Measurements from ENCODE around the gene SETD3.

SETD3 gene

DNA sequence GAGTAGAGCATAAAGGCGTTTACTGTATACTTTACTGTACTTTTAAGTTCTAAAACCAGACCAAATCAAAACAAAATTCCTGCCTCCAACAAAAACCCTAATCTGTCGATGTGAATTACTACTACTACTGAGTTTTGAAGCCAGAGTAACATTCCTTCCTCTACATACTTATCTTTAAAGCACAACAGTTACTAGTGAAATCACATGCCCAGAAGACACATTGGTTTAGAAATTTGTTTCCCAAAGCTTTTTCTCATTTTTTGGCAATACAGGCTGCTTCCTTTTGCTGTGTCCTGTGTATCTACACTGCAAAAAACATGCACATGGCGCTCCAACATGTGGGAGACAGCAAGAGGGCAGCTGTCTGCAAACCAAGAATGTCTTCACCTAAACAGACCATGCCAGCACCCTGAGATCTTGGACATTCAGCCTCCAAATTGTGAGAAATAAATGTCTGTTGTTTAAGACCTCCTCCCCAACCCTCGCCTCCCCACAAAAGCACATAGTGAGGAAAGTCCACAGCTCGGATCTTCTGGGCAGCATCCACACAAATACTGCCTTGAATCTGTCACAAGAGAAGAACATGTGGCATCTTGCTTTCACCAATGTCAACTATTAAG lies 21.1 kb downstream of the SETD3 start:
- DNase-seq (ENCODE audit: low read depth), result no peak

DNA sequence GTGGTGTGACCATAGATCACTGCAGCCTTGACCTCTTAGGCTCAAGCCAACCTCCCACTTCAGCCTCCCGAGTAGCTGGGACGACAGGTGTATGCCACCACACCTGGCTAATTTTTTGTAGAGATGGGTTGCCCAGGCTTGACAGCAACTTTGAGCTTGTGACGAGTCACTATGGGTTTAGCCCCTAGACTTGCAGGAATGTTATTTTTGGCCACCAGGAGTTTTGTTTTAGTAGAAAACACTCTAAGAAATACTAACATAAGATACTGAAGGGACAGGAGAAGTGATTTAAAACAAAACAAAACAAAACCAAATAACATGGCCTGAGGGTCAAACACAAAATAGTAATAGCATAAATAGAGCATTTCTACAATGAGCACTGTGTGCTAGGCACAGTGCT lies 26.4 kb downstream of the SETD3 start:
- no peak for DNase-seq (ENCODE audit: low read depth)

DNA sequence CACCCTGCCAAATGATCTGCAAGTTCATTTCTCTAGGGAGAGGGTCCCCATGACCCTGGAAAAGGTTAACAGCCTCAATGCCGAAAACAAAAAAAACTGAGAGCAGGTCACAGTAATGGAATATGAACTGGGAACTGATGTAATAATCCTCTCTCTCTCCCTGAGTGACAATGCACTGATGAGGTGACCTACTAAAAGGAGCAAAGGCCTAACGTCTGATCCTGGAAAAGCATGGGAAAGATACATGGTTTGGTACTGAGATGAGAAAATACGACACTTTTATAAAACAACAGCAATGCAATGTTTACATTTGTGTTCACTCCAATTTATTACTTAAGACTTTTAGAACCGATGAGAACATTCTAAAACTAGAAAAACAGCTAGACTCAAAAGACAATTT lies 27.7 kb downstream of the SETD3 start:
- no peak for DNase-seq (ENCODE audit: low read depth)

DNA sequence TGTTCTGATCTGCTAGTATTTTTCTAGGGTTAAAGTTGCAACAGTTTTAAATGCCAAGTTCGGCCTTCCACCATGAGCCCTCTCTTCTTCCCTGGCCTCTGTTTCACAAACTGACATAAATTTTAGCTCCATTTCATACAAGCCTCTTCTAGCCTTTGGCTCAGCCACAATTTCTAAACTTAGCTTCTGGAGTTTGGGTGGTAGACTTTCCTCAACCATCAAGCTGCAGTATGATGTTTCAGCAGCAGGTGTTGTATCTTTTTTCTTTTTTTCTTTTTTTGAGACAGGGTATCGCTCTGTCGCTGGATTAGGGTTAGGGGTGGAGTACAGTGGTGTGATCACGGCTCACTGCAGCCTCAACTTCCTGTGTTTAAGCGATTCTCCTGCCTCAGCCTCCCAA lies 29.4 kb downstream of the SETD3 start:
- DNase-seq (ENCODE audit: low read depth), result no peak

DNA sequence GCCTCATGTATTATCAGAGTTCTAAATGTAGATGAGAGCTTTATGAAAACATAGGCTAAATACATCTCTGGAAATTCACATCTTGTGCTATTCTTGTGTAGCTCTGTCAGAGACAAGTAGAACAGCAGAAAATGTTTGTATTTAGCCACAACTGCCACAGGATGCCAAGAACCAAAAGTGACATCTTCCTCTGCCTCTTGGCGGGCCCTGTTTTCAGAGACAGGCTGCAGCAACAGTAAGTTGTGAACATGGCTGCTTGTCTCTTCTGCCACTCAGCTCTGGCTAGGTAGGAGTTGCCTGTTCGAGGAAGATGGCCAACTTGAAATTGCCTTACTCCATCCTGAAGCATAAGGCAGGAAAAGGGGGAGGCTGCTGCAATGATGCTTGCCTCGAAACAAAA lies 30.4 kb downstream of the SETD3 start:
- no peak for DNase-seq (ENCODE audit: low read depth)

- DNase-seq (ENCODE audit: low read depth), result no peak
Observed at GRCh38 chr14:99447739-99448138, 32.9 kb downstream of the SETD3 start.

- no peak for DNase-seq (ENCODE audit: low read depth)
Observed at GRCh38 chr14:99445931-99446330, 34.7 kb downstream of the SETD3 start.

GRCh38 chr14:99441918-99442317 lies 38.7 kb downstream of the SETD3 start:
- no peak for DNase-seq (ENCODE audit: low read depth)

GRCh38 chr14:99441157-99441870 lies 39.3 kb downstream of the SETD3 start:
- DNase-seq (ENCODE audit: low read depth), result no peak

- no peak for DNase-seq (ENCODE audit: low read depth)
Observed at GRCh38 chr14:99440278-99440677, 40.4 kb downstream of the SETD3 start.

DNA sequence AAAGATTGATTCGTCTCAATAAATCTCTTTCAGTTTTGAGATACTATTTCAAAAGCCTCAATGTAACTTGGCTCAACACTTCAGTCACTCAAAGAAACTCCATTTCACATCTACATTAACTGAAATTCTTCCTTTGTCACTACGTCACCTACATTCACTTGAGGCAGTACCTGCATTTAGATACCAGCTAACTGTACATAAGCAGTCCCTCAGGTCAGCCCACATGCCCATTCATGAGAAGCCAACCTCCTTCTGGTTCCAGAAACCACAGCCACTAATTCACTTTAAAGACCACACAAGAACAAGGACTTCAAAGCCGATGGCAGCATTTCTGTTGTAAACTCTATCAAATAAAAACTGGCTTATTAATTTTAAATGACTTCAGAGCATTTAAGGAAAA lies 43.0 kb downstream of the SETD3 start:
- DNase-seq (ENCODE audit: low read depth), result no peak

- no peak for DNase-seq (ENCODE audit: low read depth)
Observed at GRCh38 chr14:99436247-99437180, 44.1 kb downstream of the SETD3 start.

DNA sequence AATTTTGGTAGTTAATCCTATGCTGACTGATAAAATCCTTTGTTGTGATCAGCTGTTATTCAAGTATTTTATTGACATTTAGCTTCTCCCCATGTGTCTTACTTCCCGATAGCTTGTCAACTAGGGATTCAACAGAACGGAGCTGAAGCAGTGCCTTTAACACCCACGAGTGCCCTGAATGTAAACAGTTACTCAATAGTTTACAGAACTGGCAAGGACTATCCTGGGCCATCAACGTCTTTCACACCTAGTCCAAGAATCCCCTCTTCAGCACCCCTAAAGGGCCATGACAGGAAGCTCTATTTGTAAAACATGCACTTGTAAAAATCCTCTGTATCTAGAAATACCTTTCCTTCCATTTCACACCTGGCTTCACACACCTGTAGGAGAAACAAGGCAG lies 45.3 kb downstream of the SETD3 start:
- no peak for DNase-seq (ENCODE audit: low read depth)

GRCh38 chr14:99432485-99432884 lies 48.2 kb downstream of the SETD3 start:
- no peak for DNase-seq (ENCODE audit: low read depth)

DNA sequence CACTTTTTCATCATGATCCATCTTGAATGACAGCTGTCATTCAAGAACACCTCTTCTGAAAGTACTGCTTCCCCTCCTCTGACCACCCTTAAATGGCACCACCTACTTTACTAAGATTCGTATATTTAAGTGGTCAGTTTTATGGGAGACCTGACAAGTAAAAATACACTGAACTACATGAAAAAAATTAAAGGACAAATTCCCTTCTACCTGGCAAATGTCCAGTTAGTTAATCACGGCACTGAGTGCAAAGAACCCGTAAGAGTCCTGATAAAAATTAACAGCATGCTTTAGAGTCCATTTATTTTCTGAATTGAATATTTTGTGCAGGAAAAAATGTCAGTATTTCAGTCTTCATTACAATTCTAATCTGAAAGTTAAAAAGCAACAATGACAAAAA lies 48.7 kb downstream of the SETD3 start:
- DNase-seq (ENCODE audit: low read depth), result no peak

- DNase-seq (ENCODE audit: low read depth), result no peak
Observed at GRCh38 chr14:99430491-99430890, 50.2 kb downstream of the SETD3 start.

GRCh38 chr14:99427632-99428300 lies 52.9 kb downstream of the SETD3 start:
- no peak for DNase-seq (ENCODE audit: low read depth)

GRCh38 chr14:99426813-99427346 lies 53.8 kb downstream of the SETD3 start:
- DNase-seq (ENCODE audit: low read depth), result no peak

DNA sequence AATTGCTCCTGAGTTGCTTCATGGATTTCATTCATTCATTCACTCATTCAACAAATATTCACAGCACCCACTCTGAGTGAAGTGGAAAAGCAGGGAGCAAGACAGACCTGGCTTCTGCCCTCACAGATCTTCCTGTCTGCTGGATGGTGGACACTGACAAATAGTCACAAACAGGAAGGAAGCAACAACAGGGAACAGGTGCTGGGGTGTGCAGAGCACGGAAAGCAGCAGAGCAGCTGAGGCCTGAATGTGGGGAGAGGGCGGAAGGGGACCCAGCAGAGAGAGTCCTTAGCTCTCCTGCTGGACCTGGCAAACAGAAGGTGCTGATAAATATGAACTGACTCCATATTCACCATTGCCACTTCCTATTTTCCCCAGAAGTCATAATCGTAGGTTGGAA lies 54.4 kb downstream of the SETD3 start:
- DNase-seq (ENCODE audit: low read depth), result no peak

- no peak for DNase-seq (ENCODE audit: low read depth)
Observed at GRCh38 chr14:99425272-99425681, 55.4 kb downstream of the SETD3 start.

- DNase-seq (ENCODE audit: low read depth), result no peak
Observed at GRCh38 chr14:99424306-99424877, 56.3 kb downstream of the SETD3 start.

DNA sequence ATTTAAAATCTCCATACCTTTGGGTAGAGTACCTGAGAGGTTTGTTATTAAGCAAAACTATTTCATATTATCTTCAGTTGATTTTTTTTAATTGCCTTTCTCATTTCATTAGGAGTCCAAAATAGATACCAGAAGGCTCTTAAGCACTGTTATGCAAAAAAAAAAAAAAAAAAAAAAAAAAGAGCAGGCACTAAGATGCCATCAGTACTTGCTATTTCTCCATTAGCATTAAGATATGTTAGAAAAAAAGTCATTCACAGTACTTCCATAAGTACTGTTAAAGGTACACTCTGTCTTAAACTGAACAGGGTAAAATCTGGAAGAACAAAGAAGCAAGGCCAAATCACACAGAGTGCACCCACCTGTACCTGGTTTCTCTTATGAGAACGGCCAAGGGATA lies 57.2 kb downstream of the SETD3 start:
- DNase-seq (ENCODE audit: low read depth), result no peak
